CD14-positive monocyte (primary cell): ENCODE measurements around the gene MDGA2. TPM values are rescaled to one million over a fixed set of nuclear protein-coding genes. Genes with fewer than 3 reads are reported as not detected.

Source experiments
- DNase-seq, 3 donors: peaks; one replicate each; pipeline ENCODE4 v3.0.0-alpha.2; 2011 to 2022
- H2AFZ ChIP-seq: 2 replicates; pipeline ENCODE4 v1.6.0; 2012; ENCODE audit warnings: mild to moderate bottlenecking, low read depth, low read length, inconsistent platforms; ENCODE audit not compliant: insufficient read depth, poor library complexity, severe bottlenecking
- H3K27ac ChIP-seq, 2 donors: 1 replicate in 1 of 2; 2 replicates in 1 of 2; pipeline ENCODE4 v1.5.1; 2012 to 2013; ENCODE audit warnings: low read length in 2 of 2, control low read depth in 1 of 2, inconsistent platforms in 1 of 2, low read depth in 1 of 2, mild to moderate bottlenecking in 1 of 2
- H3K27me3 ChIP-seq, 2 donors: one replicate each; pipeline versions ENCODE4 v1.6.0 to v1.6.1; 2011 to 2013; ENCODE audit warnings: low read length in 2 of 2; ENCODE audit not compliant: control insufficient read depth in 2 of 2, insufficient read depth in 2 of 2
- H3K36me3 ChIP-seq, 2 donors: replicated peaks in 1 of 2; 1 replicate in 1 of 2; 2 replicates in 1 of 2; pipeline versions ENCODE4 v1.5.1 to v1.6.1; 2012 to 2013; ENCODE audit warnings: low read length in 2 of 2, control low read depth in 1 of 2, inconsistent platforms in 1 of 2, mild to moderate bottlenecking in 1 of 2; ENCODE audit not compliant: insufficient read depth in 2 of 2, control insufficient read depth in 1 of 2
- H3K4me1 ChIP-seq, 2 donors: 1 replicate in 1 of 2; 2 replicates in 1 of 2; pipeline versions ENCODE4 v1.5.1 to v1.6.1; 2012 to 2013; ENCODE audit warnings: low read length in 2 of 2, control low read depth in 1 of 2, inconsistent platforms in 1 of 2, mild to moderate bottlenecking in 1 of 2, moderate library complexity in 1 of 2; ENCODE audit not compliant: insufficient read depth in 2 of 2, control insufficient read depth in 1 of 2
- H3K4me2 ChIP-seq: replicated peaks from 2 replicates; pipeline ENCODE3; 2012; ENCODE audit warnings: low read length, moderate library complexity, mild to moderate bottlenecking; ENCODE audit not compliant: poor library complexity, severe bottlenecking; ENCODE audit errors: extremely low read depth
- H3K4me3 ChIP-seq, 3 experiments: fragments of 200-600 bp in 1 of 3; sonication (generic) in 1 of 3; replicated peaks in 1 of 3; 1 replicate in 2 of 3; 2 replicates in 1 of 3; pipeline ENCODE4 v1.5.1; 2011 to 2013; ENCODE audit warnings: low read length in 3 of 3, mild to moderate bottlenecking in 3 of 3, control low read depth in 2 of 3, low read depth in 2 of 3, inconsistent platforms in 1 of 3, moderate library complexity in 1 of 3
- H3K79me2 ChIP-seq: 2 replicates; pipeline ENCODE4 v1.6.0; 2012; ENCODE audit warnings: mild to moderate bottlenecking, control low read depth, inconsistent platforms, low read length, moderate library complexity; ENCODE audit not compliant: insufficient read depth
- H3K9ac ChIP-seq: 2 replicates; pipeline ENCODE4 v1.6.0; 2017; ENCODE audit warnings: low read length, mild to moderate bottlenecking; ENCODE audit not compliant: insufficient read depth, poor library complexity, severe bottlenecking
- H3K9me3 ChIP-seq, 2 donors: replicated peaks in 1 of 2; 1 replicate in 1 of 2; 2 replicates in 1 of 2; pipeline versions ENCODE4 v1.5.1 to v1.6.1; 2012 to 2013; ENCODE audit warnings: low read length in 2 of 2, control low read depth in 1 of 2; ENCODE audit not compliant: control insufficient read depth in 1 of 2, insufficient read depth in 1 of 2
- H4K20me1 ChIP-seq: 2 replicates; pipeline ENCODE4 v1.6.0; 2012; ENCODE audit warnings: mild to moderate bottlenecking, low read length, control low read depth, moderate library complexity; ENCODE audit not compliant: insufficient read depth
- H3K27ac Mint-ChIP-seq, 7 donors: one replicate each; pipeline ENCODE4 v1.8.0; 2020; ENCODE audit warnings: mild to moderate bottlenecking in 7 of 7, mixed read lengths in 7 of 7, moderate library complexity in 6 of 7, inconsistent platforms in 2 of 7
- H3K27me3 Mint-ChIP-seq, 3 donors: one replicate each; pipeline ENCODE4 v1.8.0; 2021 to 2022; ENCODE audit warnings: low read depth in 3 of 3, mild to moderate bottlenecking in 3 of 3, mixed read lengths in 3 of 3, moderate library complexity in 3 of 3, inconsistent platforms in 1 of 3
- H3K36me3 Mint-ChIP-seq, 2 donors: one replicate each; pipeline ENCODE4 v1.8.0; 2020; ENCODE audit warnings: mixed read lengths in 2 of 2, inconsistent platforms in 1 of 2, mild to moderate bottlenecking in 1 of 2
- H3K4me1 Mint-ChIP-seq: one replicate; pipeline ENCODE4 v1.8.0; 2020; ENCODE audit warnings: mild to moderate bottlenecking, mixed read lengths
- H3K4me3 Mint-ChIP-seq, 2 donors: one replicate each; pipeline ENCODE4 v1.8.0; 2020; ENCODE audit warnings: mild to moderate bottlenecking in 2 of 2, mixed read lengths in 2 of 2, moderate library complexity in 1 of 2
- H3K9me3 Mint-ChIP-seq, 7 donors: one replicate each; pipeline ENCODE4 v1.8.0; 2020 to 2022; ENCODE audit warnings: mixed read lengths in 7 of 7, mild to moderate bottlenecking in 6 of 7, moderate library complexity in 6 of 7, inconsistent platforms in 2 of 7
- WGBS: methylation state at CpG from one replicate; pipeline ENCODE4 v1.1.5; 2013; ENCODE audit warnings: missing lambda C conversion rate; ENCODE audit not compliant: insufficient coverage; 5-methylcytosine and 5-hydroxymethylcytosine counted together
- intact Hi-C, 2 donors: fragments of 100-400 bp; cut with micrococcal nuclease; formaldehyde crosslinking; loops; one replicate each; pipeline versions ENCODE4 v1.15.0 to v1.15.1; 2023
- polyA plus RNA-seq, 3 donors: library from polyadenylated mRNA; depleted of rRNA in 1 of 3; unstranded in 2 of 3; stranded (reverse) in 1 of 3; fragments of 300-500 nt in 2 of 3; fragments of >200 nt in 1 of 3; fragmentation: Illumina TruSeq in 2 of 3; gene quantifications; 1 replicate in 2 of 3; 2 replicates in 1 of 3; pipeline ENCODE4 v1.2.3, GENCODE V29; 2012 to 2021
- TF ChIP-seq, protein P1 (sequence below): fragments of 200-600 bp; IDR thresholded peaks from one replicate; pipeline ENCODE4 v1.8.0; 2022; ENCODE audit warnings: antibody characterized with exemption, mild to moderate bottlenecking

MDGA2 gene
- polyA plus RNA-seq, 3 donors: not detected

DNA sequence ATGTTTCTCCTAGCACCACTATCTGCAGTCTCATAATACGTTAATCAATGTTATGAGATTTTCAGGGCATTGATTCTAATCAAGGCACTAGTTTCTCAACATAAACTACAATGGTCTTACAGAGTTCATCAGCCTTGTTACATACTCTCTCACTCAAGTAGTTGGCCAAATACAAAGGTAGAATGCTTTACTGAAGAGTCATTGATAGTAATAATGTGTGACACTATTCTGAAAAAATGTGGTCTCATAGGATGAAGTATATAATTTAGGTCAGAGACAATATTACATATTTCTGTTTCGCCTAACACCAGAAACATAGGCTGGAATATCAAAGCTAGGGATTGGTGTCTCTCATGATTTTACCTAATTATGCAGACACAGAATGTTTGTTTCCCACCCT is 35.2 kb upstream of the MDGA2 start:
- Histone ChIP-seq H3K4me2 (no peak overlapping the region), H3K4me1 (no peaks in the 10 kb centered on the region), H3K9me3 (no peaks in the 10 kb centered on the region), H3K9ac (no peak overlapping the region), H3K36me3 (no peaks in the 10 kb centered on the region), H3K4me3 (no peak overlapping the region), H3K27me3 (no peaks in the 10 kb centered on the region), H3K27ac (no peak overlapping the region), H4K20me1 (no peaks in the 10 kb centered on the region), H3K79me2 (no peaks in the 10 kb centered on the region), H2AFZ (no peak overlapping the region)
- no peaks in the 10 kb centered on the region for H3K4me1 Mint-ChIP-seq
- H3K27ac Mint-ChIP-seq: no peak overlapping the region
- TF ChIP-seq, protein P1, sequence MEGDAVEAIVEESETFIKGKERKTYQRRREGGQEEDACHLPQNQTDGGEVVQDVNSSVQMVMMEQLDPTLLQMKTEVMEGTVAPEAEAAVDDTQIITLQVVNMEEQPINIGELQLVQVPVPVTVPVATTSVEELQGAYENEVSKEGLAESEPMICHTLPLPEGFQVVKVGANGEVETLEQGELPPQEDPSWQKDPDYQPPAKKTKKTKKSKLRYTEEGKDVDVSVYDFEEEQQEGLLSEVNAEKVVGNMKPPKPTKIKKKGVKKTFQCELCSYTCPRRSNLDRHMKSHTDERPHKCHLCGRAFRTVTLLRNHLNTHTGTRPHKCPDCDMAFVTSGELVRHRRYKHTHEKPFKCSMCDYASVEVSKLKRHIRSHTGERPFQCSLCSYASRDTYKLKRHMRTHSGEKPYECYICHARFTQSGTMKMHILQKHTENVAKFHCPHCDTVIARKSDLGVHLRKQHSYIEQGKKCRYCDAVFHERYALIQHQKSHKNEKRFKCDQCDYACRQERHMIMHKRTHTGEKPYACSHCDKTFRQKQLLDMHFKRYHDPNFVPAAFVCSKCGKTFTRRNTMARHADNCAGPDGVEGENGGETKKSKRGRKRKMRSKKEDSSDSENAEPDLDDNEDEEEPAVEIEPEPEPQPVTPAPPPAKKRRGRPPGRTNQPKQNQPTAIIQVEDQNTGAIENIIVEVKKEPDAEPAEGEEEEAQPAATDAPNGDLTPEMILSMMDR: no peak
- intact Hi-C loops: no loop called here
- no CpG with 5 or more reads among the region's 2 CpGs for WGBS
- no peak overlapping the region for H3K4me3 Mint-ChIP-seq
- H3K36me3 Mint-ChIP-seq: no peaks in the 10 kb centered on the region
- H3K27me3 Mint-ChIP-seq: no peaks in the 10 kb centered on the region
- peaks cover 0 to under 1% (median 0%) of the 10 kb centered on the region in 7 donors for H3K9me3 Mint-ChIP-seq
- DNase-seq: no peak

DNA sequence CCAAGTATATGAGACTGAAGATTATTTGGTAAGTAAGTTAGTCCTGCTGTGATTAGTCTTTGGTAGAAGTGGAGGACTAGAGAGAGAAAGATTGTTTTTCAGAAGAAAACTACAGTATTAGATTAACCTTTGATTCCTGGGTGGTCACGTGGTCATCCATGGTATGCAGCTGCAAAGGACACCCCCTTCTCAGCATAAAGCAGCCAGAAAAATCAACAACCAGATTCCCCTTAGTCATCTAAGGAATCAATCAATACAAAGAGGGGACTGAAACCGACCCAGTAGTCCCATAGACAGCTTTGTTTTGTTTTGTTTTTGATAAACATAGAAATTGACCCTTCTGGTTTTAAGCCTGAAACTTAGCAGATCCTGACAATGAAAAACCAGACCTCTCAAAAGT is 30.3 kb upstream of the MDGA2 start:
- Histone ChIP-seq H3K27me3 (no peaks in the 10 kb centered on the region), H4K20me1 (no peaks in the 10 kb centered on the region), H3K4me3 (no peak overlapping the region), H3K36me3 (no peaks in the 10 kb centered on the region), H3K9me3 (no peaks in the 10 kb centered on the region), H3K4me2 (no peak overlapping the region), H3K79me2 (no peaks in the 10 kb centered on the region), H3K4me1 (no peaks in the 10 kb centered on the region), H2AFZ (no peak overlapping the region), H3K27ac (no peak overlapping the region), H3K9ac (no peak overlapping the region)
- Mint-ChIP-seq H3K9me3 (peaks cover 0 to 3% (median 0%) of the 10 kb centered on the region in 7 donors), H3K4me3 (no peak overlapping the region), H3K27ac (no peak overlapping the region), H3K4me1 (no peaks in the 10 kb centered on the region), H3K36me3 (no peaks in the 10 kb centered on the region), H3K27me3 (peaks cover 0 to 3% (median 0%) of the 10 kb centered on the region in 3 donors)
- DNase-seq: no peak
- TF ChIP-seq, protein P1: no peak
- intact Hi-C loops: no loop called here
- no CpG with 5 or more reads among the region's 2 CpGs for WGBS
